ENCODE data around the gene DOCK7. TPM values are rescaled to one million over a fixed set of nuclear protein-coding genes. Genes with fewer than 3 reads are reported as not detected.
A peak's percentile ranks its signal among the peaks of the same experiment; 100 is the strongest.
"Not testable (repeated sequence)": the region's sequence is repeated elsewhere in the genome, so short reads cannot be mapped to it uniquely, and the experiment has no call there.

The DOCK7 gene
- total RNA-seq, 2 donors from 2014 or later, result 8.3 to 20.2 TPM

DNA sequence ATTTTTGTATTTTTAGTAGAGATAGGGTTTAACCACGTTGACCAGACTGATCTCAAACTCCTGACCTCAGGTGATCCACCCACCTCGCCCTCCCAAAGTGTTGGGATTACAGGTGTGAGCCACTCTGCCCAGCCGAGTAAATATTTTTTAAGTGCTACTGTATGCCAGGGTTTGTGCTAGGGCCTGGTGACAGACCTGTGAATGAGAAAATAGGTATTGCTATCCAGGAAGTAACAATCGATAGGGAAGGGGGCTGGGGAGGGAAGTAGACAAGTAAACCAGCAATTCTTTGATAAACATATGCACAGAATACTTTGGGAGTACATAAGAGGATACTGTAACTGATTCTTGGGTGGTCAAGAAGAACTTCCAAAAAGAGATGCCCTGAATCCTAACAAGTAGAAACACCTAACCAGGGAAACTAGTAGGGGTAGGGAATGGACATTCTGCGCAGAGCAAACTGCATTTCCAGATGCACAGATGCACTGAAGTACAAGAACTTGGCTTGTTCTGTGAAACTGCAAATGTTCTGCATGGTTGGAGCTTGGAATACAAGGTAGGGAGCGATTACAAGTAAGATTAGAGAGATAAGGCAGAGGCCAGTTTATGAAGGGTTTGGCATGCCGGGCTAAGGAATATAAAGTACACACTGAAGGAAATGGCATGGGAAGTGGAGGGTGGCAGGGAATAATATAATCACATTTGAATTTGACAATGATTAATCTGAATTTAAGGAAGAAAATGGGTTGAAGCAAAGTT, 19.0 kb upstream of the DOCK7 start:
- H3K27ac Mint-ChIP-seq, result no peak overlapping the region
- DNase-seq (ENCODE audit: low spot score in 2 of 2), result no peak
- peaks cover 0 to 8% of the 10 kb centered on the region in 2 donors for H3K36me3 Mint-ChIP-seq
- no peak for ATAC-seq
- H3K9me3 Mint-ChIP-seq, result peaks cover 0 to 4% of the 10 kb centered on the region in 2 donors

DNA sequence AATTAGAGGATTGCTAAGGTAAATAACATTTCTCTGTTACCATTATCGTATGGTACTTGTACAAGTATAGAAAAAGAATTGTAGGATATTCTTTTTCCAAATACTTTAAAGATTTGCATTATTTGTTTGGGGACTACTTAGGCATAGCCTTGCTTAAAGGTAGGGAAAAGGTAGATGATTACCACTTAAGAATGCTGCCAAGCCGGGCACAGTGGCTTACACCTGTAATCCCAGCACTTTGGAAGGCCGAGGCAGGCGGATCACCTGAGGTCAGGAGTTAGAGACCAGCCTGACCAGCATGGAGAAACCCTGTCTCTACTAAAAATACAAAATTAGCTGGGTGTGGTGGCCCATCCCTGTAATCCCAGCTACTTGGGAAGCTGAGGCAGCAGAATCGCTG, 10.0 kb upstream of the DOCK7 start:
- H3K27ac Mint-ChIP-seq; DNase-seq (ENCODE audit: low spot score in 2 of 2); ATAC-seq; H3K36me3 Mint-ChIP-seq; H3K9me3 Mint-ChIP-seq: not testable (repeated sequence)

GRCh38 chr1:62694479-62694878, 6.3 kb upstream of the DOCK7 start:
- DNase-seq (ENCODE audit: low spot score in 2 of 2); H3K9me3 Mint-ChIP-seq; H3K36me3 Mint-ChIP-seq; ATAC-seq; H3K27ac Mint-ChIP-seq: not testable (repeated sequence)

DNA sequence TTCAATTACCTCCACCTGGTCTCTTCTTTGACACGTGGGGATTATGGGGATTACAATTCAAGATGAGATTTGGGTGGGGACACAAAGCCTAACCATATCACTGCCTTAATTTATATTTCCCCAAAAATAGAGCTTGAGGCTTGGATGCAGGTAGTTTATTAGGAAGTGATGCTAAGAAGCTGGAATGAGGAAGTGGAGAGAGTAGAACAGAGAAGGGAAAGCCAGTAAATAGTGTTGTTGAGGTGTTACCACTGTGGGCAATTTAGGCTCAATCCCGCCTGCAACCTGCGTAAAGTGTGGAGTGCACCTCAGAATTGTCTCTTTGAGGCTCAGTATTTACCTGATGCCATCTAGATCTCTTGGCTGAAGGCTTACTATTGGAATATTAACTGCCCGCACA, 4.9 kb upstream of the DOCK7 start:
- DNase-seq (ENCODE audit: low spot score in 2 of 2) (no peak), ATAC-seq (no peak)
- no peaks in the 10 kb centered on the region for H3K36me3 Mint-ChIP-seq
- H3K27ac Mint-ChIP-seq, result no peak overlapping the region
- no peaks in the 10 kb centered on the region for H3K9me3 Mint-ChIP-seq

- Mint-ChIP-seq H3K36me3 (peaks cover 0 to 4% of the 10 kb centered on the region in 2 donors), H3K9me3 (no peaks in the 10 kb centered on the region), H3K27ac (no peak overlapping the region)
- no peak for DNase-seq (ENCODE audit: low spot score in 2 of 2)
- no peak for ATAC-seq
These were observed 3.1 kb upstream of the DOCK7 start for GRCh38 chr1:62691062-62691844.

DNA sequence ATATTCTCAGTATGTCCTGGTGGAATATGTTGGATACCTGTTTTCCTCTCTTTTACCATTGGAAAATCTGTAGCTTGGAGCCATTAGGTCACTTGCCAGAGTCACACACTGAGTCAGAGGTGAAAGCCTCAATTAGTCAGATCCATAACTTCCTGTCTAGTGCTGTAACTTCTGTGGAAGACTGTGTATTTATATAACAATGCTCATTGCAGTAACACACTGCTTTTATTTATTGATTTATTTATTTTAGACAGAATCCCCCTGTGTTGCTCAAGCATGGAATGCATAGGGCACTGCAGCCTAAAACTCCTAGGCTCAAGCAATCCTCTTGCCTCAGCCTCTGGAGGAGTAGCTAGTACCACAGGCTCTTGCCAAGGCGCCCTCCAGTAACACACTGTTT, 1.3 kb upstream of the DOCK7 start:
- no peak for DNase-seq (ENCODE audit: low spot score in 2 of 2)
- peaks cover 0 to 4% of the 10 kb centered on the region in 2 donors for H3K36me3 Mint-ChIP-seq
- H3K9me3 Mint-ChIP-seq, result no peaks in the 10 kb centered on the region
- H3K27ac Mint-ChIP-seq, result no peak overlapping the region
- ATAC-seq, result peak; percentile 59 to 66

GRCh38 chr1:62688687-62689085, 500 bp upstream of the DOCK7 start:
- Mint-ChIP-seq H3K27ac (peak overlapping the region in 1 of 2 donors; percentile 76), H3K36me3 (peaks cover 0 to 4% of the 10 kb centered on the region in 2 donors), H3K9me3 (no peaks in the 10 kb centered on the region)
- DNase-seq (ENCODE audit: low spot score in 2 of 2) (no peak), ATAC-seq (no peak)

- Mint-ChIP-seq H3K9me3 (no peaks in the 10 kb centered on the region), H3K36me3 (peaks cover 0 to 4% of the 10 kb centered on the region in 2 donors), H3K27ac (peak overlapping the region; percentile 36 to 86)
- ATAC-seq, result peak; percentile 39 to 47
- peak in 1 of 2 donors; percentile 17 for DNase-seq (ENCODE audit: low spot score in 2 of 2)
These were observed 724 bp downstream of the DOCK7 start for GRCh38 chr1:62687421-62687902.

GRCh38 chr1:62686822-62687221, 1.4 kb downstream of the DOCK7 start:
- Mint-ChIP-seq H3K9me3 (no peaks in the 10 kb centered on the region), H3K36me3 (peaks cover 0 to 4% of the 10 kb centered on the region in 2 donors), H3K27ac (no peak overlapping the region)
- ATAC-seq, result no peak
- DNase-seq (ENCODE audit: low spot score in 2 of 2), result no peak

DNA sequence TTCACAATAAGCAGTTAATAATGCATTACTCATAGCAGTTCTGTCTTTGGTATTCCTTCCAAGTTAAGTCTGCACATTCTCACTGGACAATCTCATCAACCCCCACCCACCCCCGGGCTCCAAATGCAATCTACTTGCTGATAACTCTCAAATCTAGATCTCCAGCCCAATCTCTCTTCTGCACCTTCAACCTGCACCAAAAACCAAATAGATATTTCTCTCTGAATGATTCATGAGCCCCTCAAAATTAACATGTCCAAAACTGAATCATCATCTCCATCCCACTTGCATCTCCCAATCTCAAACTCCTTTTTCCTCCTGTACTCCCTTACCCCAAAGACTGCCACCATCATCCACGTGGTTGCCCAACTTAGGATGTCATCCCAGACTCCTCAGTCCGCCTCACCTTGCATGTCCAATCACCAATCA, 2.7 kb downstream of the DOCK7 start:
- no peak for ATAC-seq
- no peak for DNase-seq (ENCODE audit: low spot score in 2 of 2)
- no peak overlapping the region for H3K27ac Mint-ChIP-seq
- no peaks in the 10 kb centered on the region for H3K9me3 Mint-ChIP-seq
- H3K36me3 Mint-ChIP-seq, result peaks cover 0 to 4% of the 10 kb centered on the region in 2 donors

DNA sequence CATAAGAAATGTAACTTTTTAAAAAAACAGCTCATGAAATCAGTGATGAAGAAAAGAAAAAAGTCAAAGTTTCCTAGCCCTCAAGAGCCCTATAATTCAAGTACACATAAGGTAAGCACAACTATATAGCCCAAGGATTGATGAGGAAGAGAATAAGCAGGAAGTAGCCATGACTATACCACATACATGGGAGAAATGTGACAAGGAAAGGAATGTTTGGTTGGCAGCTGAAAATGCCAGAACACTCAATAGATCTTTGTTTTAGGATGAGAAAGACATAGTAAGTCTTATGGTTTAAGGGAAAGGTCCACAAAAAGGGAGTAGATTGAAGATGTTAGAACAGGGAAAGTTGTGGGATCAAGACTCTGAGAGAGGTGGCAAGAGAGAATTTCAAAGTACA, 5.7 kb downstream of the DOCK7 start:
- no peak for DNase-seq (ENCODE audit: low spot score in 2 of 2)
- Mint-ChIP-seq H3K36me3 (peaks cover 0 to 3% of the 10 kb centered on the region in 2 donors), H3K9me3 (peaks cover 0 to 4% of the 10 kb centered on the region in 2 donors), H3K27ac (no peak overlapping the region)
- ATAC-seq, result no peak

DNA sequence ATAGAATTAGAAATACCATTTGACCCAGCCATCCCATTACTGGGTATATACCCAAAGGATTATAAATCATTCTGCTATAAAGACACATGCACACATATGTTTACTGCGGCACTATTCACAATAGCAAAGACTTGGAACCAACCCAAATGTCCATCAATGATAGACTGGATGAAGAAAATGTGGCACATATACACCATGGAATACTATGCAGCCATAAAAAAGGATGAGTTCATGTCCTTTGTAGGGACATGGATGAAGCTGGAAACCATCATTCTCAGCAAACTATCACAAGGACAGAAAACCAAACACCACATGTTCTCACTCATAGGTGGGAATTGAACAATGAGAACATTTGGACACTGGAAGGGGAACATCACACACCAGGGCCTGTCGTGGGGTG, 7.2 kb downstream of the DOCK7 start:
- not testable (repeated sequence) for H3K27ac Mint-ChIP-seq; ATAC-seq; H3K36me3 Mint-ChIP-seq; DNase-seq (ENCODE audit: low spot score in 2 of 2); H3K9me3 Mint-ChIP-seq

- not testable (repeated sequence) for DNase-seq (ENCODE audit: low spot score in 2 of 2); H3K9me3 Mint-ChIP-seq; ATAC-seq; H3K36me3 Mint-ChIP-seq; H3K27ac Mint-ChIP-seq
These were observed 10.4 kb downstream of the DOCK7 start for GRCh38 chr1:62677822-62678221.

- DNase-seq (ENCODE audit: low spot score in 2 of 2) (no peak), ATAC-seq (peak in 1 of 2 donors; percentile 83)
- peaks cover 0 to 4% of the 10 kb centered on the region in 2 donors for H3K9me3 Mint-ChIP-seq
- H3K36me3 Mint-ChIP-seq, result no peaks in the 10 kb centered on the region
- H3K27ac Mint-ChIP-seq, result no peak overlapping the region
These were observed 11.4 kb downstream of the DOCK7 start for GRCh38 chr1:62676611-62677356.

GRCh38 chr1:62673629-62674028, 14.6 kb downstream of the DOCK7 start:
- H3K27ac Mint-ChIP-seq, result no peak overlapping the region
- DNase-seq (ENCODE audit: low spot score in 2 of 2) (no peak), ATAC-seq (no peak)
- no peaks in the 10 kb centered on the region for H3K36me3 Mint-ChIP-seq
- no peaks in the 10 kb centered on the region for H3K9me3 Mint-ChIP-seq

GRCh38 chr1:62672029-62672428, 16.2 kb downstream of the DOCK7 start:
- no peak for ATAC-seq
- H3K9me3 Mint-ChIP-seq, result no peaks in the 10 kb centered on the region
- H3K27ac Mint-ChIP-seq, result no peak overlapping the region

GRCh38 chr1:62654744-62655143, 33.4 kb downstream of the DOCK7 start:
- Mint-ChIP-seq H3K36me3 (no peaks in the 10 kb centered on the region), H3K27ac (no peak overlapping the region), H3K9me3 (no peaks in the 10 kb centered on the region)
- DNase-seq (ENCODE audit: low spot score in 2 of 2) (no peak), ATAC-seq (no peak)

More at GRCh38 chr1:62672029-62672428, 16.2 kb downstream of the DOCK7 start:
- no peaks in the 10 kb centered on the region for H3K36me3 Mint-ChIP-seq
- no peak for DNase-seq (ENCODE audit: low spot score in 2 of 2)
